Measurements from ENCODE around the gene CES2. TPM values are rescaled to one million over a fixed set of nuclear protein-coding genes. Genes with fewer than 3 reads are reported as not detected.

Gene CES2
- total RNA-seq, 1 experiment from 2014 or later: 29.7 TPM

DNA sequence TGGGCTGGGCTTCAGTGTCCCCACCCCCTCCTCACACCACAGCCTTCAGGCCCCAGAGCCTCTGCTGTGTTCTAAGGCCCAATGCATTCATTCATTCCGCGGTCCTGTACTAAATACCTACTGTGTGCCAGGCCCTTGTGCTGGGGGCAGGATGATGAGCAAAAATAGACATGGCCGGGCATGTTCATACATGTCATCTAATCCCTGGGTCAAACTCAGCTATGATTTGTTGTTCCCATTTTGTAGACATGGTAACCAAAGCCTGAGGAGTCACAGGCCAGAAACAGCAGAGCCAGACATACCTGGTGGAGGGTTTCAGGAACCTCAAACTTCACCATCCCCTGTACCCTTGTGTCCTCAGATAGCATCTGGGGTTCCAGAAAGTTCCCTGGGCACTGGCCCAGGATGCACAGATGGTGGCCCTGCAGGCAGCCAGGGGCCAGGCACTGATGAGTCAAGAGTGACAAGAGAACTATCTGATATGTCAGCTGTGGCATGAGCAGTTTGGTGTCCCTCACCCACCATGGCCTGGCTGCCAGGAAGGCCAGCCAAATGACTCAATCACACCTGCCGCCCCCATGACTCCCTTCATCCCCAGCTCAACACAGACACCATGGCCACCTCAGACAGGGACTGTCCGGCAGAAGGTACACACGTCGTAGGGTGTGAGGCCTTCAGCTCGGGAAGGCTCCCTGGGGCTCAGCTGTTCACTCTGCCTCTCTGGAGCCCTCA, 7.2 kb upstream of the CES2 start:
- H3K4me3 Mint-ChIP-seq: no peak overlapping the region
- no peaks in the 10 kb centered on the region for H3K9me3 Mint-ChIP-seq

DNA sequence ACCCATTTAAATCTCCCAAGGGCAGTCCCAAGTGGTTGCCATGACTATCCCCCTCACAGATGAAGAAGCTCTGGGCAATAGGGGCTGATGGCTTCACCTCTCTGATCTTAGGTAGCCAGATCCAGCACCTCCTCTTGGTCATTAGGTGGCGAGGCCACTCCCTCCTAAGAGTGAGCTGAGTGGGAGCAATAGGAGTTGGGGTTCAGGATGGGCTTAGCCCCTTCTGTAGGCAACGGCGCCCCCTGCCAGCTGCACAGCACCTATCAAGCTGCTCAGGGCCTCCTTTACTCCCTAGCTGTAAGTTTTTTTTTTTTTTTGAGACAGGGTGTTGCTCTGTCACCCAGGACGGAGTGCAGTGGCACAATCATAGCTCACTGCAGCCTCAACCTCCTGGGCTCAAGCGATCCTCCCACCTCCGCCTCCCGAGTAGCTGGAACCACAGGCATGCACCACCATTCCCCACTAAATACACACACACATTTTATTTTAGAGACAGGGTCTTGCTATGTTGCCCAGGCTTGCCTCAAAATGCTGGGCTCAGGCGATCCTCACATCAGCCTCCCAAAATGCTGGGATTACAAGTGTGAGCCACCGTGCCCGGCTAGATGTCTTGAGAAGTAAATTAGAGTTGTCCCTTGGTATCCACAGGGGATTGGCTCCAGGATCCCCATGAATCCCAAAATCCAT, 6.5 kb upstream of the CES2 start:
- peak; percentile 96 for TF ChIP-seq ZNF121 (CRISPR knock-in tag; IDR thresholded peaks at IDR 0.05)
- TF ChIP-seq, protein P1, sequence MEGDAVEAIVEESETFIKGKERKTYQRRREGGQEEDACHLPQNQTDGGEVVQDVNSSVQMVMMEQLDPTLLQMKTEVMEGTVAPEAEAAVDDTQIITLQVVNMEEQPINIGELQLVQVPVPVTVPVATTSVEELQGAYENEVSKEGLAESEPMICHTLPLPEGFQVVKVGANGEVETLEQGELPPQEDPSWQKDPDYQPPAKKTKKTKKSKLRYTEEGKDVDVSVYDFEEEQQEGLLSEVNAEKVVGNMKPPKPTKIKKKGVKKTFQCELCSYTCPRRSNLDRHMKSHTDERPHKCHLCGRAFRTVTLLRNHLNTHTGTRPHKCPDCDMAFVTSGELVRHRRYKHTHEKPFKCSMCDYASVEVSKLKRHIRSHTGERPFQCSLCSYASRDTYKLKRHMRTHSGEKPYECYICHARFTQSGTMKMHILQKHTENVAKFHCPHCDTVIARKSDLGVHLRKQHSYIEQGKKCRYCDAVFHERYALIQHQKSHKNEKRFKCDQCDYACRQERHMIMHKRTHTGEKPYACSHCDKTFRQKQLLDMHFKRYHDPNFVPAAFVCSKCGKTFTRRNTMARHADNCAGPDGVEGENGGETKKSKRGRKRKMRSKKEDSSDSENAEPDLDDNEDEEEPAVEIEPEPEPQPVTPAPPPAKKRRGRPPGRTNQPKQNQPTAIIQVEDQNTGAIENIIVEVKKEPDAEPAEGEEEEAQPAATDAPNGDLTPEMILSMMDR (IDR thresholded peaks at IDR 0.05): peak; percentile 40; the same call in 1 of the 2 replicates
- no peak for TF ChIP-seq EMX1 (CRISPR knock-in tag; IDR thresholded peaks at IDR 0.05)
- no peak for TF ChIP-seq NFE2L1 (CRISPR knock-in tag; IDR thresholded peaks at IDR 0.05)
- TF ChIP-seq, protein P2, sequence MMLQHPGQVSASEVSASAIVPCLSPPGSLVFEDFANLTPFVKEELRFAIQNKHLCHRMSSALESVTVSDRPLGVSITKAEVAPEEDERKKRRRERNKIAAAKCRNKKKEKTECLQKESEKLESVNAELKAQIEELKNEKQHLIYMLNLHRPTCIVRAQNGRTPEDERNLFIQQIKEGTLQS (CRISPR knock-in tag; conservative IDR thresholded peaks at IDR 0.05): no peak
- TF ChIP-seq, protein P3, sequence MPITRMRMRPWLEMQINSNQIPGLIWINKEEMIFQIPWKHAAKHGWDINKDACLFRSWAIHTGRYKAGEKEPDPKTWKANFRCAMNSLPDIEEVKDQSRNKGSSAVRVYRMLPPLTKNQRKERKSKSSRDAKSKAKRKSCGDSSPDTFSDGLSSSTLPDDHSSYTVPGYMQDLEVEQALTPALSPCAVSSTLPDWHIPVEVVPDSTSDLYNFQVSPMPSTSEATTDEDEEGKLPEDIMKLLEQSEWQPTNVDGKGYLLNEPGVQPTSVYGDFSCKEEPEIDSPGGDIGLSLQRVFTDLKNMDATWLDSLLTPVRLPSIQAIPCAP (CRISPR knock-in tag; IDR thresholded peaks at IDR 0.05): no peak
- no peak for TF ChIP-seq ZNF138 (CRISPR knock-in tag; conservative IDR thresholded peaks at IDR 0.05)
- H3K4me1 Mint-ChIP-seq: peaks cover 17% of the 10 kb centered on the region
- no peaks in the 10 kb centered on the region for H3K9me3 Mint-ChIP-seq
- ATAC-seq (peak; percentile 71), DNase-seq (ENCODE audit: low spot score) (peak; percentile 76)
- H3K36me3 Mint-ChIP-seq: no peaks in the 10 kb centered on the region
- POLR2A ChIA-PET: interaction anchor here (0.9 kb wide), 1 partner anchor 98 kb away, joined by 3 read pairs; the partner anchor contains the start of gene NAE1
- CTCF ChIA-PET: interaction anchor here (0.5 to 7.0 kb wide), 33 partner anchors 11 to 499 kb away, joined by 3 to 175 read pairs (median 6); partner anchors contain the start of genes CDH16, CES3, NAE1 and NOL3
- no peak overlapping the region; the same call in 1 of the 2 replicates for H3K27ac Mint-ChIP-seq
- H3K27me3 Mint-ChIP-seq (ENCODE audit: low read depth): peaks cover 42% of the 10 kb centered on the region
- H3K4me3 Mint-ChIP-seq: no peak overlapping the region

More for the DNA sequence above, 7.2 kb upstream of the CES2 start:
- H3K27me3 Mint-ChIP-seq (ENCODE audit: low read depth): peaks cover 50% of the 10 kb centered on the region
- TF ChIP-seq ZNF138 (CRISPR knock-in tag; conservative IDR thresholded peaks at IDR 0.05): no peak
- no peak for TF ChIP-seq CBFB (CRISPR knock-in tag; IDR thresholded peaks at IDR 0.05; ENCODE audit: low read depth)
- no peak for TF ChIP-seq NR3C1 (CRISPR knock-in tag; conservative IDR thresholded peaks at IDR 0.05; ENCODE audit: low read depth)
- no peak for TF ChIP-seq MYBL2 (CRISPR knock-in tag; IDR thresholded peaks at IDR 0.05)
- TF ChIP-seq, protein P4, sequence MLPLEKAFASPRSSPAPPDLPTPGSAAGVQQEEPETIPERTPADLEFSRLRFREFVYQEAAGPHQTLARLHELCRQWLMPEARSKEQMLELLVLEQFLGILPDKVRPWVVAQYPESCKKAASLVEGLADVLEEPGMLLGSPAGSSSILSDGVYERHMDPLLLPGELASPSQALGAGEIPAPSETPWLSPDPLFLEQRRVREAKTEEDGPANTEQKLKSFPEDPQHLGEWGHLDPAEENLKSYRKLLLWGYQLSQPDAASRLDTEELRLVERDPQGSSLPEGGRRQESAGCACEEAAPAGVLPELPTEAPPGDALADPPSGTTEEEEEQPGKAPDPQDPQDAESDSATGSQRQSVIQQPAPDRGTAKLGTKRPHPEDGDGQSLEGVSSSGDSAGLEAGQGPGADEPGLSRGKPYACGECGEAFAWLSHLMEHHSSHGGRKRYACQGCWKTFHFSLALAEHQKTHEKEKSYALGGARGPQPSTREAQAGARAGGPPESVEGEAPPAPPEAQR (CRISPR knock-in tag; IDR thresholded peaks at IDR 0.05): no peak
- no peak for ATAC-seq
- CTCF ChIA-PET: interaction anchor here (0.6 to 7.0 kb wide), 31 partner anchors 11 to 500 kb away, joined by 3 to 175 read pairs (median 7); partner anchors contain the start of genes CDH16, CES3, NAE1 and NOL3
- POLR2A ChIA-PET: interaction anchor here (0.7 to 0.9 kb wide), 2 partner anchors 97 to 259 kb away, joined by 3 read pairs; partner anchors contain the start of gene NAE1
- H3K4me1 Mint-ChIP-seq: peaks cover 10% of the 10 kb centered on the region
- H3K36me3 Mint-ChIP-seq: no peaks in the 10 kb centered on the region
- DNase-seq (ENCODE audit: low spot score): no peak
- H3K27ac Mint-ChIP-seq: peak overlapping the region; percentile 27; the same call in 1 of the 2 replicates

DNA sequence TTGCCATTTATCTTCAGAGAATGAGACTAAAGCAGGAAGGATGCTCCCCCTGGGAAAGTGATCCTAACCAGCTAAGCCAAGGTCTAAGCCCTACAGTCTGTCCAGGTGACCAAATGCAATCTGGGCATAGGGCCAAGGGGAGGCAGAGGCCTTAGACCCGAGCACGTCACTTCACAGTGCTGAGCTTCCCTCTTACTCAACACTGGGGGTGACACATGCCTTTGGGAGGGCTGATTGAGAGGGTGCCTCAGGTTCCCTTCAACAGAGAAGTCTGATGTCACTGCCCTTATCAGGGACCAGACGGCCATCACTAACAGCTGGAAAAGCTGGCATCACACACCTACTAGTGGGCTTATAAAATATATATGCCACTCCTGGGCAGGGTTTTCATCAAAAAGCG, 5.1 kb upstream of the CES2 start:
- Mint-ChIP-seq H3K9me3 (no peaks in the 10 kb centered on the region), H3K36me3 (no peaks in the 10 kb centered on the region), H3K4me3 (no peak overlapping the region), H3K4me1 (peaks cover 23% of the 10 kb centered on the region), H3K27ac (no peak overlapping the region), H3K27me3 (ENCODE audit: low read depth) (peaks cover 38% of the 10 kb centered on the region)
- ChIA-PET CTCF (interaction anchor here (1.5 kb wide), 1 partner anchor 35 kb away, joined by 6 read pairs; no protein-coding TSS in a partner anchor), POLR2A (no interaction called here)
- DNase-seq (ENCODE audit: low spot score): no peak
- no peak for ATAC-seq
- TF ChIP-seq TP53 (CRISPR knock-in tag; IDR thresholded peaks at IDR 0.05) (no peak), SP1 (CRISPR knock-in tag; conservative IDR thresholded peaks at IDR 0.05) (no peak), MYBL2 (CRISPR knock-in tag; IDR thresholded peaks at IDR 0.05) (no peak), CREM (CRISPR knock-in tag; IDR thresholded peaks at IDR 0.05) (no peak), TCF7 (CRISPR knock-in tag; IDR thresholded peaks at IDR 0.05; ENCODE audit: low read depth) (no peak), FOXJ3 (CRISPR knock-in tag; IDR thresholded peaks at IDR 0.05; ENCODE audit: borderline replicate concordance) (no peak)
- TF ChIP-seq, protein P1 (IDR thresholded peaks at IDR 0.05): no peak
- TF ChIP-seq, protein P5, sequence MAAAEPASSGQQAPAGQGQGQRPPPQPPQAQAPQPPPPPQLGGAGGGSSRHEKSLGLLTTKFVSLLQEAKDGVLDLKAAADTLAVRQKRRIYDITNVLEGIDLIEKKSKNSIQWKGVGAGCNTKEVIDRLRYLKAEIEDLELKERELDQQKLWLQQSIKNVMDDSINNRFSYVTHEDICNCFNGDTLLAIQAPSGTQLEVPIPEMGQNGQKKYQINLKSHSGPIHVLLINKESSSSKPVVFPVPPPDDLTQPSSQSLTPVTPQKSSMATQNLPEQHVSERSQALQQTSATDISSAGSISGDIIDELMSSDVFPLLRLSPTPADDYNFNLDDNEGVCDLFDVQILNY (CRISPR knock-in tag; IDR thresholded peaks at IDR 0.05): no peak
- TF ChIP-seq, protein P6, sequence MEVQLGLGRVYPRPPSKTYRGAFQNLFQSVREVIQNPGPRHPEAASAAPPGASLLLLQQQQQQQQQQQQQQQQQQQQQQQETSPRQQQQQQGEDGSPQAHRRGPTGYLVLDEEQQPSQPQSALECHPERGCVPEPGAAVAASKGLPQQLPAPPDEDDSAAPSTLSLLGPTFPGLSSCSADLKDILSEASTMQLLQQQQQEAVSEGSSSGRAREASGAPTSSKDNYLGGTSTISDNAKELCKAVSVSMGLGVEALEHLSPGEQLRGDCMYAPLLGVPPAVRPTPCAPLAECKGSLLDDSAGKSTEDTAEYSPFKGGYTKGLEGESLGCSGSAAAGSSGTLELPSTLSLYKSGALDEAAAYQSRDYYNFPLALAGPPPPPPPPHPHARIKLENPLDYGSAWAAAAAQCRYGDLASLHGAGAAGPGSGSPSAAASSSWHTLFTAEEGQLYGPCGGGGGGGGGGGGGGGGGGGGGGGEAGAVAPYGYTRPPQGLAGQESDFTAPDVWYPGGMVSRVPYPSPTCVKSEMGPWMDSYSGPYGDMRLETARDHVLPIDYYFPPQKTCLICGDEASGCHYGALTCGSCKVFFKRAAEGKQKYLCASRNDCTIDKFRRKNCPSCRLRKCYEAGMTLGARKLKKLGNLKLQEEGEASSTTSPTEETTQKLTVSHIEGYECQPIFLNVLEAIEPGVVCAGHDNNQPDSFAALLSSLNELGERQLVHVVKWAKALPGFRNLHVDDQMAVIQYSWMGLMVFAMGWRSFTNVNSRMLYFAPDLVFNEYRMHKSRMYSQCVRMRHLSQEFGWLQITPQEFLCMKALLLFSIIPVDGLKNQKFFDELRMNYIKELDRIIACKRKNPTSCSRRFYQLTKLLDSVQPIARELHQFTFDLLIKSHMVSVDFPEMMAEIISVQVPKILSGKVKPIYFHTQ (CRISPR knock-in tag; IDR thresholded peaks at IDR 0.05): no peak

All from WTC11 (cell line).